Jurkat, Clone E6-1 (cell line): ENCODE measurements around the gene ATP8A2. TPM values are rescaled to one million over a fixed set of nuclear protein-coding genes. Genes with fewer than 3 reads are reported as not detected.
"Not testable (repeated sequence)": the region's sequence is repeated elsewhere in the genome, so short reads cannot be mapped to it uniquely, and the experiment has no call there.

Source experiments
- DNase-seq: peaks from one replicate; pipeline ENCODE4 v3.0.0-alpha.2; 2011; ENCODE audit warnings: low read depth, low spot score
- H3K4me3 ChIP-seq: 2 replicates; pipeline ENCODE4 v1.5.1; 2011; ENCODE audit warnings: mild to moderate bottlenecking, low read length, control low read depth, moderate library complexity
- polyA plus RNA-seq: library from polyadenylated mRNA; unstranded; fragments of >200 nt; gene quantifications from one replicate; pipeline ENCODE4 v1.2.1, GENCODE V29; 2012; ENCODE audit warnings: missing spikeins; ENCODE audit not compliant: insufficient read length, insufficient read depth

The ATP8A2 gene
- 6.7 TPM for polyA plus RNA-seq

GRCh38 chr13:25371875-25372283 lies at the start of gene ATP8A2:
Gene ATP8A2 (plus strand): TSS chr13:25371974. CDS start chr13:25372213, 239 bp downstream.
- no peak within 1 kb of the TSS for H3K4me3 ChIP-seq
- no peak for DNase-seq

GRCh38 chr13:25324100-25324499 lies 47.7 kb upstream of the ATP8A2 start:
- no peak for DNase-seq
- H3K4me3 ChIP-seq = no peak overlapping the region

GRCh38 chr13:25329706-25330105 lies 42.1 kb upstream of the ATP8A2 start:
- no peak for DNase-seq
- no peak overlapping the region for H3K4me3 ChIP-seq

GRCh38 chr13:25330541-25330940 lies 41.2 kb upstream of the ATP8A2 start:
- DNase-seq = no peak

GRCh38 chr13:25335856-25336255 lies 35.9 kb upstream of the ATP8A2 start:
- DNase-seq = no peak
- H3K4me3 ChIP-seq = no peak overlapping the region

More at GRCh38 chr13:25330541-25330940, 41.2 kb upstream of the ATP8A2 start:
- no peak overlapping the region for H3K4me3 ChIP-seq

GRCh38 chr13:25345576-25345975 lies 26.2 kb upstream of the ATP8A2 start:
- DNase-seq = no peak
- no peak overlapping the region for H3K4me3 ChIP-seq

GRCh38 chr13:25347151-25347550 lies 24.6 kb upstream of the ATP8A2 start:
- no peak overlapping the region for H3K4me3 ChIP-seq
- DNase-seq = no peak

GRCh38 chr13:25351404-25351803 lies 20.4 kb upstream of the ATP8A2 start:
- no peak overlapping the region for H3K4me3 ChIP-seq
- DNase-seq = no peak

GRCh38 chr13:25352230-25352629 lies 19.5 kb upstream of the ATP8A2 start:
- H3K4me3 ChIP-seq = no peak overlapping the region
- no peak for DNase-seq

- DNase-seq = no peak
- no peak overlapping the region for H3K4me3 ChIP-seq
Measured at GRCh38 chr13:25352806-25353205, 19.0 kb upstream of the ATP8A2 start.

- no peak overlapping the region for H3K4me3 ChIP-seq
- no peak for DNase-seq
Measured at GRCh38 chr13:25353344-25353743, 18.4 kb upstream of the ATP8A2 start.

GRCh38 chr13:25354377-25354776 lies 17.4 kb upstream of the ATP8A2 start:
- no peak overlapping the region for H3K4me3 ChIP-seq
- no peak for DNase-seq

GRCh38 chr13:25360443-25360842 lies 11.3 kb upstream of the ATP8A2 start:
- DNase-seq, H3K4me3 ChIP-seq: not testable (repeated sequence)

GRCh38 chr13:25365720-25366235 lies 6.0 kb upstream of the ATP8A2 start:
- DNase-seq = no peak
- H3K4me3 ChIP-seq = no peak overlapping the region

- DNase-seq = no peak
- no peak overlapping the region for H3K4me3 ChIP-seq
Measured at GRCh38 chr13:25371158-25371874, 458 bp upstream of the ATP8A2 start.

GRCh38 chr13:25372284-25373081 lies 709 bp downstream of the ATP8A2 start:
- DNase-seq = no peak
- H3K4me3 ChIP-seq = no peak overlapping the region

GRCh38 chr13:25375727-25376358 lies 4.1 kb downstream of the ATP8A2 start:
- no peak overlapping the region for H3K4me3 ChIP-seq
- peak; percentile 38 for DNase-seq

- no peak overlapping the region for H3K4me3 ChIP-seq
- no peak for DNase-seq
Measured at GRCh38 chr13:25377244-25377962, 5.6 kb downstream of the ATP8A2 start.

- H3K4me3 ChIP-seq = no peak overlapping the region
Measured at GRCh38 chr13:25378528-25378927, 6.8 kb downstream of the ATP8A2 start.

More at GRCh38 chr13:25378528-25378927, 6.8 kb downstream of the ATP8A2 start:
- DNase-seq = no peak
